Heart right ventricle (tissue), 16 donors: Measurements from ENCODE around the gene B4GALT5. TPM values are rescaled to one million over a fixed set of nuclear protein-coding genes. Genes with fewer than 3 reads are reported as not detected.
"Not testable (repeated sequence)": the region's sequence is repeated elsewhere in the genome, so short reads cannot be mapped to it uniquely, and the experiment has no call there.

Experiments
- ATAC-seq, 8 donors: fragments of 200-7000 bp; cut with Tn5 transposase; one replicate each; pipeline ENCODE4 v1.9.1; 2020; ENCODE audit warnings: mild to moderate bottlenecking in 8 of 8, moderate library complexity in 8 of 8, moderate number of reproducible peaks in 1 of 8
- DNase-seq, 2 donors: peaks; one replicate each; pipeline ENCODE4 v3.0.0-alpha.2; 2020
- H3K27ac ChIP-seq, 10 donors: fragments of 200-600 bp; sonication (generic) in 2 of 10; one replicate each; pipeline versions ENCODE4 v1.5.0 to v1.8.0; 2020 to 2022; ENCODE audit warnings: mild to moderate bottlenecking in 3 of 10
- H3K27me3 ChIP-seq, 7 donors: fragments of 200-600 bp; one replicate each; pipeline ENCODE4 v1.8.0; 2021 to 2022; ENCODE audit warnings: mild to moderate bottlenecking in 2 of 7
- H3K36me3 ChIP-seq, 9 donors: fragments of 200-600 bp; sonication (generic) in 1 of 9; one replicate each; pipeline versions ENCODE4 v1.5.0 to v1.8.0; 2020 to 2022; ENCODE audit warnings: mild to moderate bottlenecking in 2 of 9
- H3K4me1 ChIP-seq, 9 donors: fragments of 200-600 bp; sonication (generic) in 1 of 9; one replicate each; pipeline versions ENCODE4 v1.5.0 to v1.8.0; 2020 to 2022; ENCODE audit warnings: mild to moderate bottlenecking in 4 of 9
- H3K4me3 ChIP-seq, 10 donors: fragments of 200-600 bp; sonication (generic) in 2 of 10; one replicate each; pipeline versions ENCODE4 v1.5.0 to v1.8.0; 2020 to 2022; ENCODE audit warnings: mild to moderate bottlenecking in 7 of 10, moderate library complexity in 2 of 10
- H3K9me3 ChIP-seq, 11 donors: fragments of 200-600 bp in 10 of 11; sonication (generic) in 2 of 11; one replicate each; pipeline versions ENCODE4 v1.5.0 to v1.8.0; 2013 to 2022; ENCODE audit warnings: mild to moderate bottlenecking in 2 of 11, control low read depth in 1 of 11, moderate library complexity in 1 of 11
- CTCF ChIP-seq, 9 donors: fragments of 200-600 bp; sonication (generic) in 2 of 9; IDR thresholded peaks; one replicate each; pipeline versions ENCODE4 v1.5.0 to v1.8.0; 2021 to 2022; ENCODE audit warnings: antibody characterized with exemption in 9 of 9, mild to moderate bottlenecking in 5 of 9, moderate library complexity in 1 of 9
- WGBS, 2 donors: extraction: QIAGEN DNeasy Blood & Tissue Kit; methylation state at CpG; one replicate each; pipeline ENCODE4 v1.1.7; 2013; ENCODE audit warnings: inconsistent platforms in 1 of 2; 5-methylcytosine and 5-hydroxymethylcytosine counted together
- intact Hi-C, 10 donors: fragments of 100-400 bp; cut with DNase I; formaldehyde crosslinking; loops; one replicate each; pipeline versions ENCODE4 v1.11.1 to v1.14.2; 2022
- polyA plus RNA-seq, 2 donors: library from polyadenylated mRNA; stranded (reverse); fragments of 200-250 nt; gene quantifications; one replicate each; pipeline ENCODE4 v1.2.3, GENCODE V29; 2013
- total RNA-seq, 10 donors: library from RNA; stranded (reverse); fragmentation: NEBNext Ultra II Directional in 3 of 10; extraction: Animal tissue kit (Norgen Biotek cat#: 25700) in 3 of 10; gene quantifications; one replicate each; pipeline versions ENCODE4 v1.2.1 to v1.2.4, GENCODE V29; 2021 to 2023
- donor health status: Arrhythmogenic right ventricular cardiomyopathy.
- donor health status: ischemic (EF 13 %, LVEDD 7.1; RV severe dilation, severe dysfunction).
- donor health status: healthy with polysubstance abuse.
- donor health status: DM: no; HTN: yes; CAD: no.
- donor health status: DM: no; HTN: no; CAD: no.
- donor health status: ischemic (EF 25% LVEDD 6.9; RV normal size, moderate dysfunction).
- donor health status: ischemic (EF 25% LVEDD 5.7; RV mildly dilated, moderate dysfunction).
- donor health status: healthy.
- donor health status: DM: yes; HTN: yes; CAD: no.
- donor health status: Ischemic cardiomyopathy.
- donor health status: ischemic (EF 35%, LVEDD 5.7; RV mildly dilated, moderate dysfunction).
- donor health status: nonischemic (EF 11% LVEDD 7.7; RV severe dilation, severe dysfunction).
- donor health status: DM: yes; HTN: yes; CAD: no.
- donor health status: PGD.
- donor health status: ischemic (EF 29% LVEDD 5.4; RV normal size, mild dysfunction).
- donor health status: nonischemic (EF 23%, LVEDD 6.1; RV moderate dilation, normal function).

B4GALT5 gene
- total and polyA plus RNA-seq, 12 donors = 7.4 to 61.6 (median 29.6) TPM

DNA sequence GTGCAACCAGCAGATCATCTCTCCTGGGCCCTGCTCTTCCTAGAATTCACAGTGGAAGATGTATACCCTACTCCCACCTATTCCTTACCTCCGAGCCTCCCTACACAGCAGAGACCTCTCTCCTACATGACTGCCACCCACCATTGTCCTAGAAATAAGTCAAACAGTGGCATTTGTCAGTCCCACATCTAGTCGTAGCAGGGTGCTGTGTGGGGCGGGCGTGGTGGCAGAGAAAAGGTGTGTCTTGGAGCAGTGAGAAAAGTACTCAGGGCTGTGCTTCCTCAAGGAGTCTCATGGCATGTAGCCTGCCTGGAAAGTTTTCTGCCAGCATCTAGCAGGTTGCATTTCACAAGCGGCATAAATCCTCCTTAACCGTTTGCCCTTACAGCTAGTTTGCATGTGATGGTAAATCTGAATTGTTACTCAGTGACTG is 86.3 kb downstream of the B4GALT5 start:
- ATAC-seq (no peak), DNase-seq (no peak)
- no peaks in the 10 kb centered on the region for H3K27me3 ChIP-seq
- no peak for TF ChIP-seq CTCF (IDR thresholded peaks at IDR 0.05)
- WGBS, 2 donors = 81 to 86% methylated on average over 6 of the region's 6 CpGs
- H3K9me3 ChIP-seq = peaks cover 0 to 17% (median 4%) of the 10 kb centered on the region in 11 donors
- no peak overlapping the region for H3K27ac ChIP-seq
- peaks cover 0 to 29% (median 19%) of the 10 kb centered on the region in 9 donors for H3K4me1 ChIP-seq
- H3K36me3 ChIP-seq = peaks cover 0 to under 1% (median 0%) of the 10 kb centered on the region in 9 donors
- H3K4me3 ChIP-seq = no peak overlapping the region
- intact Hi-C loops = no loop called here

- H3K27ac ChIP-seq, H3K27me3 ChIP-seq, ATAC-seq, DNase-seq, H3K36me3 ChIP-seq, intact Hi-C loops, H3K4me3 ChIP-seq: not testable (repeated sequence)
- WGBS, 2 donors = 93 to 95% methylated on average over 10 of the region's 10 CpGs
- peaks cover 0 to 21% (median 9%) of the 10 kb centered on the region in 9 donors for H3K4me1 ChIP-seq
- H3K9me3 ChIP-seq = peaks cover 0 to 25% (median 10%) of the 10 kb centered on the region in 11 donors
Observed at GRCh38 chr20:49624988-49625387, 88.7 kb downstream of the B4GALT5 start.

GRCh38 chr20:49624317-49624716 is 89.4 kb downstream of the B4GALT5 start:
- no peak for DNase-seq
- WGBS, 2 donors = 76 to 81% methylated on average over 6 of the region's 6 CpGs

GRCh38 chr20:49622243-49622642 is 91.4 kb downstream of the B4GALT5 start:
- TF ChIP-seq CTCF (IDR thresholded peaks at IDR 0.05) = no peak
- H3K27me3 ChIP-seq = no peaks in the 10 kb centered on the region
- intact Hi-C loops = no loop called here
- H3K4me1 ChIP-seq = peaks cover 0 to 21% (median 9%) of the 10 kb centered on the region in 9 donors
- H3K27ac ChIP-seq = no peak overlapping the region
- DNase-seq (no peak), ATAC-seq (no peak)
- no peak overlapping the region for H3K4me3 ChIP-seq
- 86 to 89% methylated on average over 1 of the region's 1 CpG for WGBS, 2 donors
- peaks cover 0 to 13% (median 7%) of the 10 kb centered on the region in 11 donors for H3K9me3 ChIP-seq
- no peaks in the 10 kb centered on the region for H3K36me3 ChIP-seq

More at GRCh38 chr20:49624317-49624716, 89.4 kb downstream of the B4GALT5 start:
- no peak overlapping the region for H3K27ac ChIP-seq
- no peak overlapping the region for H3K4me3 ChIP-seq
- intact Hi-C loops = no loop called here
- H3K36me3 ChIP-seq = no peaks in the 10 kb centered on the region
- peaks cover 0 to 21% (median 9%) of the 10 kb centered on the region in 9 donors for H3K4me1 ChIP-seq
- no peaks in the 10 kb centered on the region for H3K27me3 ChIP-seq
- peaks cover 0 to 25% (median 10%) of the 10 kb centered on the region in 11 donors for H3K9me3 ChIP-seq
- ATAC-seq = no peak
- TF ChIP-seq CTCF (IDR thresholded peaks at IDR 0.05) = no peak
